Vagina (tissue), 2 donors: Measurements from ENCODE around the gene FNDC10. TPM values are rescaled to one million over a fixed set of nuclear protein-coding genes. Genes with fewer than 3 reads are reported as not detected.

Experiments
- DNase-seq, 2 donors: peaks; one replicate each; pipeline ENCODE4 v3.0.0-alpha.2; 2017; ENCODE audit errors: extremely low spot score in 2 of 2
- H3K27ac ChIP-seq: fragments of 200-600 bp; sonication (generic); one replicate; pipeline ENCODE4 v1.5.1; 2019
- H3K27me3 ChIP-seq: fragments of 200-600 bp; sonication (generic); one replicate; pipeline ENCODE4 v1.5.1; 2019
- H3K36me3 ChIP-seq, 2 donors: fragments of 200-600 bp; sonication (generic); one replicate each; pipeline ENCODE4 v1.5.1; 2017 to 2019
- H3K4me1 ChIP-seq: fragments of 200-600 bp; sonication (generic); one replicate; pipeline ENCODE4 v1.5.1; 2019
- H3K4me3 ChIP-seq, 2 donors: fragments of 200-600 bp; sonication (generic); 1 replicate in 1 of 2; 2 replicates in 1 of 2; pipeline ENCODE4 v1.5.1; 2016 to 2019
- H3K9me3 ChIP-seq: fragments of 200-600 bp; sonication (generic); one replicate; pipeline ENCODE4 v1.5.1; 2019
- CTCF ChIP-seq, 3 experiments: fragments of 450-650 bp in 2 of 3; fragments of 200-600 bp in 1 of 3; sonication (generic) in 1 of 3; IDR thresholded peaks; one replicate each; pipeline ENCODE4 v1.5.1; 2017 to 2019; ENCODE audit warnings: antibody characterized with exemption in 3 of 3, mild to moderate bottlenecking in 2 of 3, moderate library complexity in 2 of 3
- POLR2A ChIP-seq, 2 donors: fragments of 450-650 bp; IDR thresholded peaks; one replicate each; pipeline ENCODE4 v1.6.1; 2017; ENCODE audit warnings: antibody characterized with exemption in 2 of 2, mild to moderate bottlenecking in 2 of 2, moderate library complexity in 2 of 2
- POLR2AphosphoS5 ChIP-seq, 2 donors: sonication (generic); formaldehyde crosslinking; IDR thresholded peaks; one replicate each; pipeline ENCODE4 v1.9.0; 2017; ENCODE audit warnings: antibody characterized with exemption in 2 of 2, mild to moderate bottlenecking in 2 of 2, low read depth in 1 of 2; ENCODE audit not compliant: insufficient read depth in 1 of 2
- intact Hi-C: fragments of 100-400 bp; cut with DNase I; formaldehyde crosslinking; loops from one replicate; pipeline ENCODE4 v1.15.1; 2023
- total RNA-seq: library from RNA; depleted of rRNA; stranded (reverse); fragments of >200 nt; gene quantifications from one replicate; pipeline ENCODE4 v1.2.3, GENCODE V29; 2016

FNDC10 gene
- total RNA-seq, 1 donor from 2014 or later, result 6.1 TPM

GRCh38 chr1:1603671-1604373 lies 3.9 kb upstream of the FNDC10 start:
- H3K9me3 ChIP-seq, result no peaks in the 10 kb centered on the region
- no peak for DNase-seq
- TF ChIP-seq POLR2A (IDR thresholded peaks at IDR 0.05) (no peak), POLR2AphosphoS5 (IDR thresholded peaks at IDR 0.05; ENCODE audit: insufficient read depth in 1 of 2, low read depth in 1 of 2) (no peak), CTCF (IDR thresholded peaks at IDR 0.05) (no peak)
- no peaks in the 10 kb centered on the region for H3K27me3 ChIP-seq
- H3K27ac ChIP-seq, result no peak overlapping the region
- intact Hi-C loops, result no loop called here
- peaks cover 9% of the 10 kb centered on the region for H3K4me1 ChIP-seq
- no peaks in the 10 kb centered on the region for H3K36me3 ChIP-seq
- no peak overlapping the region for H3K4me3 ChIP-seq

DNA sequence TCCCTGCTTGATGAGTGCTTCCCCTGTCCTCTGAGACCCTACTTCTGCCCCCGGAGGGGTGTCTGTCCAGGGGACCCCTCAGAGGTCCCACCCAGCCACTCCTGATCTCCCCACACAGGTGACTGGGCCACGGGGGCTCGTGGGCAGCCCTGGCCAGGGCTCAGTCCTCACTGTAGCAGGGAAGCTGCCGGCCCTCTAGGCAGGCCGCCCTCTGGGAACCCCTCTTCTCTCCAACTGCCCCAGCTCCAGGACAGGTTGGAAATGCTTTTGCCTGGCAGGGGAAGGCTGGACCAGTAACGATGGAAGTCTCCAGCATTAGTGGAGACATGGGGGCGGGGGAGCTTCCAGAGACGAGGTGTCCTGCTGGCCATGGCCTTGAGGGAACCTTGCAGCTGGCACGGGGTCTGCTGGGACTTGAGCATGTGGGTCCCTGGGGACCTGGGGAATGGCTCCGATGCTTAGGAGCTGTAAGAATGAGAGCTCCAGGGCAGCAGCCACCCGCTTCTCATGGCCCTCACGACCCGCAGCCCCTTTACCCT lies 3.1 kb upstream of the FNDC10 start:
- H3K9me3 ChIP-seq, result no peaks in the 10 kb centered on the region
- peaks cover 3% of the 10 kb centered on the region for H3K27me3 ChIP-seq
- peaks cover 9% of the 10 kb centered on the region for H3K4me1 ChIP-seq
- no peaks in the 10 kb centered on the region for H3K36me3 ChIP-seq
- DNase-seq, result no peak
- TF ChIP-seq POLR2A (IDR thresholded peaks at IDR 0.05), result no peak
- TF ChIP-seq POLR2AphosphoS5 (IDR thresholded peaks at IDR 0.05; ENCODE audit: insufficient read depth in 1 of 2, low read depth in 1 of 2), result no peak
- no peak for TF ChIP-seq CTCF (IDR thresholded peaks at IDR 0.05)
- no peak overlapping the region for H3K27ac ChIP-seq
- intact Hi-C loops, result no loop called here
- no peak overlapping the region for H3K4me3 ChIP-seq

DNA sequence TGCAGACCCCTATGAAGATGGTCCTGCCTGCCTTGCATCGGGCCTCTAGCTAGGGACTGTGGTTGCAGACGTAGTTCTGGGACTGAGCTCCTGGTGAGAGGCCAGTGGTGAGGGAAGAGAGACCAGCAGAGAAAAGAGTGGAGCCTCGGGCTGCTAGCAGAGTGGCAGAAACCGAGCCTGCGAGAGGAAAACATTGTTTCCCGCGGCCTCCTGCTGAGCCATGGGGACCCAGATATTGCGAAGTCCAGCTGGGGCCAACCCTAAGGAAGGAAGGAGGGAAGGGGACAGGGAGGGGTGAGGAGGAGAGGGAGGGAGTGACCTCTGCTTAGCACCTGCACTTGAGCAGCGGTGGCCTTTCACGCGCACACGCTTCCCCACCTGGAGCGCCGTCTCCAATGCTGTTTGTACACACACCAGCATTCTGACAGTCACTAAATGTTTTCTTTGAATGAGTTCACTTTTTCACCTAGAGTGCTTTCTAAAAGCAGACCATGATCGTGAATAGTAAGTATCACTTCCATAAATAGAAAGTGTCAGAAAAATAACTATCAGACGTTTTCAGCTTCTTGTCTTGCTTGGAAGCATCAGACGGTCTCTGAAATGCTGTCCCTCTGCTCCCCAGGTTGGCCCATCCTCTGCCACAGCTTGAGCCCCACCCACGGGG lies 2.5 kb upstream of the FNDC10 start:
- H3K27me3 ChIP-seq, result peaks cover 3% of the 10 kb centered on the region
- H3K27ac ChIP-seq, result no peak overlapping the region
- no peaks in the 10 kb centered on the region for H3K36me3 ChIP-seq
- no peak for DNase-seq
- intact Hi-C loops, result no loop called here
- peaks cover 9% of the 10 kb centered on the region for H3K4me1 ChIP-seq
- H3K4me3 ChIP-seq, result no peak overlapping the region
- no peaks in the 10 kb centered on the region for H3K9me3 ChIP-seq
- TF ChIP-seq CTCF (IDR thresholded peaks at IDR 0.05) (no peak), POLR2A (IDR thresholded peaks at IDR 0.05) (no peak), POLR2AphosphoS5 (IDR thresholded peaks at IDR 0.05; ENCODE audit: insufficient read depth in 1 of 2, low read depth in 1 of 2) (no peak)

GRCh38 chr1:1601564-1602303 lies 1.8 kb upstream of the FNDC10 start:
- Histone ChIP-seq H3K9me3 (no peaks in the 10 kb centered on the region), H3K4me3 (no peak overlapping the region), H3K27me3 (peaks cover 3% of the 10 kb centered on the region), H3K27ac (no peak overlapping the region), H3K36me3 (no peaks in the 10 kb centered on the region), H3K4me1 (peaks cover 9% of the 10 kb centered on the region)
- TF ChIP-seq POLR2A (IDR thresholded peaks at IDR 0.05) (no peak), CTCF (IDR thresholded peaks at IDR 0.05) (no peak), POLR2AphosphoS5 (IDR thresholded peaks at IDR 0.05; ENCODE audit: insufficient read depth in 1 of 2, low read depth in 1 of 2) (no peak)
- intact Hi-C loops, result no loop called here
- no peak for DNase-seq
